Dermis blood vessel endothelial cell (primary cell): ENCODE data around the gene LRCH2. TPM values are rescaled to one million over a fixed set of nuclear protein-coding genes. Genes with fewer than 3 reads are reported as not detected.
"Not testable (repeated sequence)": the region's sequence is repeated elsewhere in the genome, so short reads cannot be mapped to it uniquely, and the experiment has no call there.

Experiments
- DNase-seq: peaks from one replicate; pipeline ENCODE4 v3.0.0; 2010
- total RNA-seq: library from RNA; depleted of rRNA; stranded (reverse); fragments of >200 nt; gene quantifications from 2 replicates; pipeline ENCODE4 v1.2.3, GENCODE V29; 2014

Gene LRCH2
- 9.2 and 12.6 TPM in 2 replicates for total RNA-seq

- DNase-seq, result peak; percentile 59
Measured at GRCh38 chrX:115233497-115234455, at the start of gene LRCH2. Gene LRCH2 (minus strand): TSS chrX:115234096. CDS start chrX:115234041, 55 bp downstream.

- DNase-seq, result no peak
Measured at GRCh38 chrX:115269051-115269683, 35.3 kb upstream of the LRCH2 start.

- DNase-seq, result peak; percentile 19
Measured at GRCh38 chrX:115268421-115268820, 34.5 kb upstream of the LRCH2 start.

- DNase-seq, result no peak
Measured at GRCh38 chrX:115266300-115266699, 32.4 kb upstream of the LRCH2 start.

- DNase-seq, result no peak
Measured at GRCh38 chrX:115264009-115264408, 30.1 kb upstream of the LRCH2 start.

- no peak for DNase-seq
Measured at GRCh38 chrX:115261148-115261547, 27.3 kb upstream of the LRCH2 start.

GRCh38 chrX:115260330-115260729 is 26.4 kb upstream of the LRCH2 start:
- no peak for DNase-seq

- DNase-seq, result no peak
Measured at GRCh38 chrX:115259238-115259875, 25.5 kb upstream of the LRCH2 start.

- no peak for DNase-seq
Measured at GRCh38 chrX:115257711-115258110, 23.8 kb upstream of the LRCH2 start.

GRCh38 chrX:115255003-115255402 is 21.1 kb upstream of the LRCH2 start:
- DNase-seq, result no peak

GRCh38 chrX:115251458-115252233 is 17.8 kb upstream of the LRCH2 start:
- no peak for DNase-seq

GRCh38 chrX:115237056-115237455 is 3.2 kb upstream of the LRCH2 start:
- no peak for DNase-seq

GRCh38 chrX:115236560-115236959 is 2.7 kb upstream of the LRCH2 start:
- DNase-seq, result no peak

GRCh38 chrX:115234461-115234860 is 565 bp upstream of the LRCH2 start:
- no peak for DNase-seq

GRCh38 chrX:115232933-115233496 is 881 bp downstream of the LRCH2 start:
- DNase-seq, result peak; percentile 5

- DNase-seq, result peak; percentile 84
Measured at GRCh38 chrX:115229337-115230003, 4.4 kb downstream of the LRCH2 start.

- DNase-seq, result peak; percentile 49
Measured at GRCh38 chrX:115226929-115227328, 7.0 kb downstream of the LRCH2 start.

- DNase-seq, result not testable (repeated sequence)
Measured at GRCh38 chrX:115217346-115217745, 16.6 kb downstream of the LRCH2 start.

- DNase-seq, result no peak
Measured at GRCh38 chrX:115214605-115215004, 19.3 kb downstream of the LRCH2 start.

- no peak for DNase-seq
Measured at GRCh38 chrX:115214151-115214550, 19.7 kb downstream of the LRCH2 start.

- not testable (repeated sequence) for DNase-seq
Measured at GRCh38 chrX:115209547-115209946, 24.3 kb downstream of the LRCH2 start.

GRCh38 chrX:115204040-115204439 is 29.9 kb downstream of the LRCH2 start:
- no peak for DNase-seq
